Spleen (tissue), 11 donors: ENCODE data around the gene NPW. TPM values are rescaled to one million over a fixed set of nuclear protein-coding genes. Genes with fewer than 3 reads are reported as not detected.
A peak's percentile ranks its signal among the peaks of the same experiment; 100 is the strongest.

Experiments used
- DNase-seq: peaks from one replicate; pipeline ENCODE4 v3.0.0-alpha.2; 2020
- H3K27ac ChIP-seq, 8 donors: fragments of 200-600 bp; sonication (generic) in 7 of 8; 1 replicate in 4 of 8; 2 replicates in 4 of 8; pipeline versions ENCODE4 v1.5.0 to v1.8.0; 2016 to 2021; ENCODE audit warnings: inconsistent platforms in 4 of 8, mild to moderate bottlenecking in 4 of 8, moderate library complexity in 1 of 8
- H3K27me3 ChIP-seq, 7 donors: fragments of 200-600 bp; sonication (generic) in 6 of 7; replicated peaks in 1 of 7; 1 replicate in 4 of 7; 2 replicates in 3 of 7; pipeline versions ENCODE4 v1.5.0 to v1.8.0; 2016 to 2021; ENCODE audit warnings: inconsistent platforms in 3 of 7, mild to moderate bottlenecking in 1 of 7
- H3K36me3 ChIP-seq, 6 donors: fragments of 200-600 bp; sonication (generic) in 5 of 6; 1 replicate in 4 of 6; 2 replicates in 2 of 6; pipeline versions ENCODE4 v1.5.0 to v1.8.0; 2016 to 2021; ENCODE audit warnings: inconsistent platforms in 2 of 6
- H3K4me1 ChIP-seq, 6 donors: fragments of 200-600 bp; sonication (generic) in 5 of 6; 1 replicate in 3 of 6; 2 replicates in 3 of 6; pipeline versions ENCODE4 v1.5.0 to v1.8.0; 2016 to 2021; ENCODE audit warnings: inconsistent platforms in 3 of 6
- H3K4me3 ChIP-seq, 8 donors: fragments of 200-600 bp; sonication (generic) in 7 of 8; 1 replicate in 4 of 8; 2 replicates in 4 of 8; pipeline versions ENCODE4 v1.5.0 to v1.8.0; 2016 to 2021; ENCODE audit warnings: inconsistent platforms in 4 of 8, mild to moderate bottlenecking in 4 of 8, moderate library complexity in 2 of 8
- H3K9me3 ChIP-seq, 8 donors: fragments of 200-600 bp; sonication (generic) in 7 of 8; 1 replicate in 4 of 8; 2 replicates in 4 of 8; pipeline versions ENCODE4 v1.5.0 to v1.8.0; 2016 to 2021; ENCODE audit warnings: inconsistent platforms in 4 of 8
- CTCF ChIP-seq, 11 experiments: fragments of 200-600 bp in 7 of 11; fragments of 450-650 bp in 4 of 11; sonication (generic) in 4 of 11; IDR thresholded peaks in 8 of 11; conservative IDR thresholded peaks in 3 of 11; 1 replicate in 7 of 11; 2 replicates in 4 of 11; pipeline versions ENCODE4 v1.4.0 to v1.8.0; 2016 to 2021; ENCODE audit warnings: antibody characterized with exemption in 11 of 11, inconsistent platforms in 4 of 11, mild to moderate bottlenecking in 1 of 11
- POLR2A ChIP-seq, 3 donors: fragments of 450-650 bp; IDR thresholded peaks; one replicate each; pipeline ENCODE4 v1.5.1; 2017; ENCODE audit warnings: antibody characterized with exemption in 3 of 3, mild to moderate bottlenecking in 1 of 3
- POLR2AphosphoS5 ChIP-seq, 3 donors: sonication (generic); formaldehyde crosslinking; IDR thresholded peaks; one replicate each; pipeline ENCODE4 v1.5.1; 2017; ENCODE audit warnings: antibody characterized with exemption in 3 of 3
- WGBS, 5 donors: extraction: QIAGEN DNeasy Blood & Tissue Kit in 3 of 5; methylation state at CpG; one replicate each; pipeline versions ENCODE4 v1.1.5 to v1.1.7; 2013 to 2018; 5-methylcytosine and 5-hydroxymethylcytosine counted together
- intact Hi-C: fragments of 100-400 bp; cut with DNase I; formaldehyde crosslinking; loops from one replicate; pipeline ENCODE4 v1.15.0; 2023; ENCODE audit warnings: low total_unique reads
- polyA plus RNA-seq, 3 donors: library from polyadenylated mRNA; stranded (reverse); fragments of 200-250 nt; gene quantifications; one replicate each; pipeline ENCODE4 v1.2.1, GENCODE V29; 2013
- total RNA-seq, 7 donors: library from RNA; depleted of rRNA in 3 of 7; stranded (reverse); fragments of >200 nt in 3 of 7; fragmentation: NEBNext Ultra II Directional in 4 of 7; extraction: Animal tissue kit (Norgen Biotek cat#: 25700) in 4 of 7; gene quantifications; one replicate each; pipeline versions ENCODE4 v1.1.0 to v1.2.1, GENCODE V29; 2016 to 2021
- donor health status: healthy with polysubstance abuse.
- donor health status: DM: no; HTN: no; CAD: no; lungs with moderate emphysema.
- donor health status: DM: no; HTN: no; CAD: no.
- donor health status: Bipolar disorder and iron deficiency.
- donor health status: healthy.
- donor health status: DM: no; HTN: no; CAD: no.
- donor health status: DM: yes; HTN: yes; CAD: no.

NPW gene
- total and polyA plus RNA-seq, 10 donors = 0.30 to 2.5 (median 0.94) TPM; not detected in 3

GRCh38 chr16:2056077-2056476 is 36.5 kb downstream of the NPW start:
- intact Hi-C loops = no loop called here
- Histone ChIP-seq H3K9me3 (no peaks in the 10 kb centered on the region), H3K4me1 (peaks cover 0 to 7% (median 0%) of the 10 kb centered on the region in 6 donors), H3K27ac (no peak overlapping the region), H3K36me3 (peaks cover 0 to 100% (median 79%) of the 10 kb centered on the region in 6 donors), H3K4me3 (no peak overlapping the region), H3K27me3 (no peaks in the 10 kb centered on the region)
- TF ChIP-seq CTCF (IDR thresholded peaks at IDR 0.05 in 8 of 11, conservative IDR thresholded peaks at IDR 0.05 in 3 of 11) (peak in 3 of 11 experiments; percentile 15 to 45 (median 33)), POLR2AphosphoS5 (IDR thresholded peaks at IDR 0.05) (peak in 1 of 3 donors; percentile 6), POLR2A (IDR thresholded peaks at IDR 0.05) (no peak)
- WGBS, 5 donors = 65 to 81% (median 78%) methylated on average over 8 to 15 of the region's 15 CpGs
- no peak for DNase-seq

- 90 to 96% (median 93%) methylated on average over 13 to 19 of the region's 19 CpGs for WGBS, 5 donors
- no peak overlapping the region for H3K27ac ChIP-seq
Measured at GRCh38 chr16:2056681-2057407, 37.3 kb downstream of the NPW start.

GRCh38 chr16:2057438-2057837 is 37.9 kb downstream of the NPW start:
- intact Hi-C loops = no loop called here
- no peak overlapping the region for H3K27ac ChIP-seq
- H3K9me3 ChIP-seq = no peaks in the 10 kb centered on the region
- no peaks in the 10 kb centered on the region for H3K27me3 ChIP-seq
- H3K4me1 ChIP-seq = peaks cover 0 to 7% (median 0%) of the 10 kb centered on the region in 6 donors
- 91 to 96% (median 94%) methylated on average over 10 of the region's 10 CpGs for WGBS, 5 donors
- H3K36me3 ChIP-seq = peaks cover 0 to 100% (median 83%) of the 10 kb centered on the region in 6 donors
- TF ChIP-seq CTCF (IDR thresholded peaks at IDR 0.05 in 8 of 11, conservative IDR thresholded peaks at IDR 0.05 in 3 of 11) = no peak
- no peak for TF ChIP-seq POLR2A (IDR thresholded peaks at IDR 0.05)
- no peak for TF ChIP-seq POLR2AphosphoS5 (IDR thresholded peaks at IDR 0.05)
- H3K4me3 ChIP-seq = no peak overlapping the region
- no peak for DNase-seq

More at GRCh38 chr16:2056681-2057407, 37.3 kb downstream of the NPW start:
- H3K9me3 ChIP-seq = no peaks in the 10 kb centered on the region
- TF ChIP-seq CTCF (IDR thresholded peaks at IDR 0.05 in 8 of 11, conservative IDR thresholded peaks at IDR 0.05 in 3 of 11) (peak in 2 of 11 experiments; percentile 12 to 20), POLR2AphosphoS5 (IDR thresholded peaks at IDR 0.05) (peak in 1 of 3 donors; percentile 7), POLR2A (IDR thresholded peaks at IDR 0.05) (no peak)
- peaks cover 0 to 7% (median 0%) of the 10 kb centered on the region in 6 donors for H3K4me1 ChIP-seq
- DNase-seq = no peak
- intact Hi-C loops = no loop called here
- H3K4me3 ChIP-seq = no peak overlapping the region
- H3K27me3 ChIP-seq = no peaks in the 10 kb centered on the region
- H3K36me3 ChIP-seq = peaks cover 0 to 100% (median 80%) of the 10 kb centered on the region in 6 donors

- 90 to 94% (median 93%) methylated on average over 6 to 13 of the region's 13 CpGs for WGBS, 5 donors
- TF ChIP-seq CTCF (IDR thresholded peaks at IDR 0.05 in 8 of 11, conservative IDR thresholded peaks at IDR 0.05 in 3 of 11) (no peak), POLR2A (IDR thresholded peaks at IDR 0.05) (no peak), POLR2AphosphoS5 (IDR thresholded peaks at IDR 0.05) (no peak)
- DNase-seq = no peak
Measured at GRCh38 chr16:2058420-2058819, 38.8 kb downstream of the NPW start.

More at GRCh38 chr16:2058420-2058819, 38.8 kb downstream of the NPW start:
- Histone ChIP-seq H3K9me3 (no peaks in the 10 kb centered on the region), H3K36me3 (peaks cover 0 to 100% (median 84%) of the 10 kb centered on the region in 6 donors), H3K4me1 (peaks cover 0 to 7% (median 0%) of the 10 kb centered on the region in 6 donors), H3K4me3 (no peak overlapping the region), H3K27ac (no peak overlapping the region), H3K27me3 (no peaks in the 10 kb centered on the region)
- intact Hi-C loops = no loop called here
